GM18870 (cell line): Measurements from ENCODE around the gene CLTRN.

Source experiments
- ATAC-seq: cut with Tn5 transposase; IDR thresholded peaks from one replicate; pipeline ENCODE4 v1.9.1; 2021; ENCODE audit warnings: moderate library complexity; ENCODE audit not compliant: unreplicated experiment

The CLTRN gene

DNA sequence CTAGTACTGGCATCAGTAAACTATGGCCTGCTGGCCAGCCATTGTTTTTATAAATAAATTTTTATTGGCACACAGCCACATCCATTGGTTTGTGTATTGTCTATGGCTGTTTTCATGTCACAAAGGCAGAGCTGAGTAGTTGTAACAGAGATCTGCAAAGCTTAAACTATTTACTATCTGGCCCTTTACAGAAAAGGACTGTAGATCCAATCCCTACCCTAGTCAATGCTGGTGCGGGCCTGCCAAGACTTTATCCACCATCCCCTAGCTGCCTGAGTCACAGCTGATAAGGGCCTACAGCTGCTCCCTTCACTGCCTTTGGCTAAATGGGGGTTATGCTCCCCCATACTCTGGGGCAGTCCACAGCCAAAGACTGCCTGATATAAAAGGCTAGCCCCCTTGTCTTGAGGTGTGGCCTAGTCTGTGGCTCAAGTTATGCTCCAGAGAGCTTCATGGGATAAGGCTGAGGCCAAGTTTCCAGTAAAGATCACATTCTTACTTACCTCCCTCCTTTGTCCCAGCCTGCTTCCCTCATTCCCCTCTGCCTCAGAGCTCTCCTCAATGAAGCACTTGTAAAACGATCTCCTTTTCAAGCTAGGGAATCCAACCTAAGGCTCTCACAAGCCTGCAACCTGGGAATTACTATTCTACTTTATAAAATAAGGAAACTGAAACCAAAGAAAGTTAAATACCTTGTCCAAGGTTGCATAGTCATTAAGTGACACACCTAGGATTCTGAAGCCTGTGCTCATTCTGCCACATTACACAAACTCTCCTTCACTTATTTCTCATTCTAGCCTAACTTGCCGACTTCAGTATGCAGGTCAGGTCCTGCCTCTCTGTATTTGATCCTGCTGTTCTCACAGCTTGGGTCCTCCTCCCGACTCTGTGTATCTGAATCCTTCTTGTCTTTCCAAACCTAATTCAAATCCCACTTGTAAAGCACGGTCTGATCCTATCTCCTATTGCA, 84.5 kb downstream of the CLTRN start:
- no peak for ATAC-seq
